Endothelial cell of umbilical vein (primary cell): Measurements from ENCODE around the gene POLR2B. TPM values are rescaled to one million over a fixed set of nuclear protein-coding genes. Genes with fewer than 3 reads are reported as not detected.

Source experiments
- BruUV-seq: library from RNA; stranded (reverse); fragments of 400-500 nt; replicated peaks from 2 replicates; lab custom pipeline; 2021; lab: Mats Ljungman, UMichigan
- CTCF ChIA-PET: fragments of 300-600, 350-600 bp; sonication (Branson Sonifier 250); formaldehyde crosslinking; loops from one replicate; lab custom pipeline; 2021; ENCODE audit warnings: antibody characterized with exemption, inconsistent platforms; lab: Charles Lee
- POLR2A ChIA-PET: fragments of 300-600, 350-600 bp; sonication (Branson Sonifier 250); formaldehyde crosslinking; loops from one replicate; lab custom pipeline; 2021; ENCODE audit warnings: antibody characterized with exemption, inconsistent platforms; lab: Charles Lee
- DNase-seq: peaks from one replicate; pipeline ENCODE4 v3.0.0-alpha.2; 2011; ENCODE audit warnings: low read depth, low spot score
- FAIRE-seq: peaks from 2 replicates; lab custom pipeline; 2011; peaks lifted over from hg19 to GRCh38; lab: Jason Lieb, UNC
- H2AFZ ChIP-seq: 2 replicates; pipeline ENCODE4 v1.6.0; 2012; ENCODE audit warnings: low read depth, low read length, control low read depth, inconsistent platforms
- H3K27ac ChIP-seq: 2 replicates; pipeline ENCODE4 v1.5.1; 2011; ENCODE audit warnings: low read depth, mild to moderate bottlenecking, control low read depth, low read length, moderate library complexity; ENCODE audit not compliant: insufficient read depth
- H3K27me3 ChIP-seq, 2 experiments: 2 replicates each; pipeline versions ENCODE4 v1.6.0 to v1.6.1; 2011; ENCODE audit warnings: low read length in 2 of 2, mixed read lengths in 1 of 2; ENCODE audit not compliant: control insufficient read depth in 2 of 2, insufficient read depth in 2 of 2
- H3K36me3 ChIP-seq, 2 experiments: 2 replicates in 1 of 2; 3 replicates in 1 of 2; pipeline ENCODE4 v1.5.1; 2011; ENCODE audit warnings: low read length in 2 of 2, mild to moderate bottlenecking in 1 of 2, moderate library complexity in 1 of 2; ENCODE audit not compliant: control insufficient read depth in 2 of 2, insufficient read depth in 2 of 2; ENCODE audit errors: extremely low read depth in 1 of 2
- H3K4me1 ChIP-seq: 3 replicates; pipeline ENCODE4 v1.5.1; 2011; ENCODE audit warnings: mild to moderate bottlenecking, low read length; ENCODE audit not compliant: control insufficient read depth, insufficient read depth; ENCODE audit errors: extremely low read depth
- H3K4me2 ChIP-seq: 2 replicates; pipeline ENCODE4 v1.6.1; 2011; ENCODE audit warnings: low read length, control low read depth, mixed read lengths; ENCODE audit not compliant: insufficient read depth
- H3K4me3 ChIP-seq, 3 experiments: fragments of 200-600 bp in 1 of 3; sonication (generic), shearing (Covaris generic) in 1 of 3; replicated peaks in 1 of 3; 2 replicates each; pipeline ENCODE4 v1.5.1; 2011 to 2016; ENCODE audit warnings: control low read depth in 3 of 3, low read length in 3 of 3, mild to moderate bottlenecking in 2 of 3, inconsistent platforms in 1 of 3, low read depth in 1 of 3, moderate library complexity in 1 of 3; ENCODE audit not compliant: insufficient read depth in 1 of 3
- H3K79me2 ChIP-seq: 2 replicates; pipeline ENCODE4 v1.6.0; 2012; ENCODE audit warnings: low read length, inconsistent platforms; ENCODE audit not compliant: control insufficient read depth, insufficient read depth
- H3K9ac ChIP-seq: replicated peaks from 2 replicates; pipeline ENCODE3; 2011; ENCODE audit warnings: low read length, control low read depth; ENCODE audit not compliant: insufficient read depth; ENCODE audit errors: extremely low read depth
- H3K9me1 ChIP-seq: replicated peaks from 3 replicates; pipeline ENCODE4 v1.6.0; 2011; ENCODE audit warnings: mild to moderate bottlenecking, low read length; ENCODE audit not compliant: control insufficient read depth, insufficient read depth; ENCODE audit errors: extremely low read depth
- H3K9me3 ChIP-seq: replicated peaks from 2 replicates; pipeline ENCODE4 v1.5.1; 2012; ENCODE audit warnings: low read length, inconsistent platforms; ENCODE audit not compliant: control insufficient read depth, insufficient read depth
- H4K20me1 ChIP-seq: replicated peaks from 2 replicates; pipeline ENCODE3; 2011; ENCODE audit warnings: mild to moderate bottlenecking, low read length; ENCODE audit not compliant: control insufficient read depth, insufficient read depth; ENCODE audit errors: extremely low read depth
- EZH2 ChIP-seq: IDR thresholded peaks from 2 replicates; pipeline ENCODE4 v1.6.1; 2012; ENCODE audit warnings: borderline replicate concordance, low read depth, mild to moderate bottlenecking, moderate library complexity, low read length, inconsistent platforms; ENCODE audit not compliant: severe bottlenecking
- FOS ChIP-seq: IDR thresholded peaks from 2 replicates; pipeline ENCODE4 v1.6.1; 2011; ENCODE audit warnings: mild to moderate bottlenecking, low read length, moderate library complexity, borderline replicate concordance; ENCODE audit not compliant: insufficient read depth
- GATA2 ChIP-seq: IDR thresholded peaks from 2 replicates; pipeline ENCODE4 v1.7.0; 2011; ENCODE audit warnings: low read depth, mild to moderate bottlenecking, moderate library complexity, mixed read lengths, low read length; ENCODE audit not compliant: insufficient read length, insufficient read depth
- JUN ChIP-seq: IDR thresholded peaks from 2 replicates; pipeline ENCODE4 v1.6.1; 2011; ENCODE audit warnings: borderline replicate concordance, low read depth; ENCODE audit not compliant: insufficient read length, insufficient read depth
- MYC ChIP-seq: IDR thresholded peaks from one replicate; pipeline ENCODE4 v1.6.1; 2011; ENCODE audit warnings: mild to moderate bottlenecking, low read depth, low read length
- POLR2A ChIP-seq: IDR thresholded peaks from 2 replicates; pipeline ENCODE4 v1.6.1; 2012; ENCODE audit warnings: low read depth, mild to moderate bottlenecking, control low read depth, low read length
- POLR2AphosphoS5 ChIP-seq: IDR thresholded peaks from 2 replicates; pipeline ENCODE4 v1.6.1; 2012; ENCODE audit warnings: low read depth, mild to moderate bottlenecking, control low read depth, low read length, moderate library complexity; ENCODE audit not compliant: insufficient read depth
- dilution Hi-C: fragments of 300-500 bp; cut with MboI; formaldehyde crosslinking; loops from one replicate; pipeline ENCODE4 v1.15.0; 2019; ENCODE audit warnings: low sequenced_read_pairs; ENCODE audit not compliant: extremely low pct_ligation_motif_present
- intact Hi-C: fragments of 100-400 bp; cut with micrococcal nuclease; formaldehyde crosslinking; loops from one replicate; pipeline ENCODE4 v1.10.0; 2022
- polyA plus RNA-seq, 4 experiments: library from polyadenylated mRNA; depleted of rRNA in 3 of 4; stranded (reverse) in 3 of 4; unstranded in 1 of 4; fragments of >200 nt; gene quantifications; 2 replicates each; pipeline versions ENCODE4 v1.2.1 to v1.2.3, GENCODE V29; 2011 to 2012; ENCODE audit warnings: missing spikeins in 1 of 4
- total RNA-seq: library from RNA; stranded (reverse); gene quantifications from 2 replicates; pipeline ENCODE4 v1.2.3, GENCODE V29; 2021
- TF ChIP-seq, protein P1 (sequence below): IDR thresholded peaks from 2 replicates; pipeline ENCODE4 v1.6.1; 2011; ENCODE audit not compliant: insufficient read depth, insufficient read length
- TF ChIP-seq, protein P2 (sequence below), 2 donors: IDR thresholded peaks; 1 replicate in 1 of 2; 2 replicates in 1 of 2; pipeline ENCODE4 v1.5.1; 2011; ENCODE audit warnings: low read length in 2 of 2, mild to moderate bottlenecking in 2 of 2, moderate library complexity in 2 of 2, control low read depth in 1 of 2, inconsistent platforms in 1 of 2, low read depth in 1 of 2; ENCODE audit not compliant: insufficient read depth in 1 of 2; ENCODE audit errors: extremely low read depth in 1 of 2

Gene POLR2B
- total and polyA plus RNA-seq, 2 donors (not counting 3 experiments of a cell fraction or from before 2014, with no cell fraction given), result 75.5 to 148 TPM

DNA sequence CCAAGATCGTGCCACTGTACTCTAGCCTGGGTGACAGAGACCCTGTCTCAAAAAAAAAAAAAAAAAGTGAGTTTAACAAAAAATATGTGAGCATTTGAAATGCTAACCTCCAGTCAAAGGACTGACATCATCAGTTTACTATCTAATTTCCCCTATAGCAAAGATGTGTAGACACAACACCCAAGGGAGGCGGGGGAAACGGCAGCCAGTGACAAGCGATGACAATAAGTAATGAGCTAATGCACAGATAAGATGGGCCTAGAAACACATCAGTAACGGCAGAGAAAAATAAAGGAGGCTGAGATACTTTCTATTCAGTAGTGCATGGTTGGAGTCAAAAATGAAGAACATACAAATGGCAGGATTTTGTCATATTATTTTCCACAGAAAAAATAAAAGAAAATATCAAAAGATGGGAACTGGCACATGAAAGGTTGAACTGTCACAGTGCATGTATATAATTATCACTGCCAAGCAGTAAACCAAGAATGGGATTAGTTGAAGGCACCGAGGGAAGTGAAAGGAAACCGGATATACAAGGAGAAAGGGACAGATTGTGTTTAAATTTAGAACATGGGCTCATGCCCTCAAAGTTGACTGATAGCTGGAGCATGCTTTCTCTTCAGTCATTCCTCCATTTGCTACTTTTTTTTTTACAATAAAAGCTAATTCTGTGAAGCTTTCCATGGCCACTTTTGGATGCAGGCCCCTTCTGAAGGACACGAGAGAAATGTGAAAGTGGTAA, 89.7 kb downstream of the POLR2B start:
- no peak overlapping the region for H3K4me3 ChIP-seq
- POLR2A ChIA-PET, result no interaction called here
- peaks cover 27% of the 10 kb centered on the region for H3K4me1 ChIP-seq
- H4K20me1 ChIP-seq, result no peaks in the 10 kb centered on the region
- dilution Hi-C loops, result no loop called here
- H3K9me1 ChIP-seq, result no peaks in the 10 kb centered on the region
- CTCF ChIA-PET, result interaction anchor here (1.0 kb wide), 1 partner anchor 10 kb away, joined by 3 read pairs; no protein-coding TSS in a partner anchor
- H3K27ac ChIP-seq, result no peak overlapping the region
- TF ChIP-seq, protein P1, sequence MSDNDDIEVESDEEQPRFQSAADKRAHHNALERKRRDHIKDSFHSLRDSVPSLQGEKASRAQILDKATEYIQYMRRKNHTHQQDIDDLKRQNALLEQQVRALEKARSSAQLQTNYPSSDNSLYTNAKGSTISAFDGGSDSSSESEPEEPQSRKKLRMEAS, result no peak
- TF ChIP-seq POLR2AphosphoS5 (no peak), GATA2 (no peak), FOS (no peak), JUN (no peak), POLR2A (no peak), MYC (no peak), EZH2 (no peak)
- TF ChIP-seq, protein P2, sequence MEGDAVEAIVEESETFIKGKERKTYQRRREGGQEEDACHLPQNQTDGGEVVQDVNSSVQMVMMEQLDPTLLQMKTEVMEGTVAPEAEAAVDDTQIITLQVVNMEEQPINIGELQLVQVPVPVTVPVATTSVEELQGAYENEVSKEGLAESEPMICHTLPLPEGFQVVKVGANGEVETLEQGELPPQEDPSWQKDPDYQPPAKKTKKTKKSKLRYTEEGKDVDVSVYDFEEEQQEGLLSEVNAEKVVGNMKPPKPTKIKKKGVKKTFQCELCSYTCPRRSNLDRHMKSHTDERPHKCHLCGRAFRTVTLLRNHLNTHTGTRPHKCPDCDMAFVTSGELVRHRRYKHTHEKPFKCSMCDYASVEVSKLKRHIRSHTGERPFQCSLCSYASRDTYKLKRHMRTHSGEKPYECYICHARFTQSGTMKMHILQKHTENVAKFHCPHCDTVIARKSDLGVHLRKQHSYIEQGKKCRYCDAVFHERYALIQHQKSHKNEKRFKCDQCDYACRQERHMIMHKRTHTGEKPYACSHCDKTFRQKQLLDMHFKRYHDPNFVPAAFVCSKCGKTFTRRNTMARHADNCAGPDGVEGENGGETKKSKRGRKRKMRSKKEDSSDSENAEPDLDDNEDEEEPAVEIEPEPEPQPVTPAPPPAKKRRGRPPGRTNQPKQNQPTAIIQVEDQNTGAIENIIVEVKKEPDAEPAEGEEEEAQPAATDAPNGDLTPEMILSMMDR (IDR thresholded peaks at IDR 0.05; ENCODE audit: extremely low read depth in 1 of 2, insufficient read depth in 1 of 2, low read depth in 1 of 2, low read length in 2 of 2), result no peak
- no peak overlapping the region for H2AFZ ChIP-seq
- no peak overlapping the region for H3K4me2 ChIP-seq
- BruUV-seq, result no TSS peak
- H3K27me3 ChIP-seq, result no peaks in the 10 kb centered on the region
- H3K9ac ChIP-seq, result no peak overlapping the region
- no peaks in the 10 kb centered on the region for H3K9me3 ChIP-seq
- H3K36me3 ChIP-seq, result peaks cover 0 to 6% of the 10 kb centered on the region in 2 experiments
- intact Hi-C loops, result no loop called here
- DNase-seq (no peak), FAIRE-seq (no peak)
- H3K79me2 ChIP-seq, result peaks cover 57% of the 10 kb centered on the region
